K562 (cell line): Measurements from ENCODE around the gene PTBP3. TPM values are rescaled to one million over a fixed set of nuclear protein-coding genes. Genes with fewer than 3 reads are reported as not detected.

Experiments
- ATAC-seq: fragments of 200-7000 bp; cut with Tn5 transposase; 3 replicates; pipeline ENCODE4 v1.9.1; 2020; ENCODE audit warnings: moderate library complexity
- BruUV-seq: library from RNA; stranded (reverse); fragments of 400-500 nt; replicated peaks from 2 replicates; lab custom pipeline; 2021; lab: Mats Ljungman, UMichigan
- CTCF ChIA-PET: fragments of 300-600 bp; formaldehyde crosslinking; extraction: SDS; loops from one replicate; lab custom pipeline; 2021; ENCODE audit warnings: low intra/inter-chr PET ratio; lab: Yijun Ruan, JAX
- POLR2A ChIA-PET: fragments of 300-600, 350-650 bp; sonication (Branson Sonifier 250); formaldehyde crosslinking; extraction: SDS; loops from one replicate; lab custom pipeline; 2021; ENCODE audit warnings: antibody characterized with exemption, inconsistent platforms; lab: Yijun Ruan, JAX
- DNase-seq, 4 experiments: peaks; one replicate each; pipeline versions ENCODE4 v3.0.0 to v3.0.0-alpha.2; 2011 to 2018; ENCODE audit warnings: low spot score in 3 of 4, mixed read lengths in 3 of 4; ENCODE audit errors: extremely low read depth in 1 of 4
- FAIRE-seq: peaks from 2 replicates; lab custom pipeline; 2011; peaks lifted over from hg19 to GRCh38; lab: Jason Lieb, UNC
- H2AFZ ChIP-seq: 2 replicates; pipeline ENCODE4 v1.6.0; 2011; ENCODE audit warnings: low read depth, low read length, control low read depth, inconsistent platforms
- H3K27ac ChIP-seq: fragments of 200-600 bp; 3 replicates; pipeline ENCODE4 v1.8.0; 2011; ENCODE audit warnings: low read depth, mild to moderate bottlenecking, control low read depth, inconsistent platforms, low read length, moderate library complexity, mixed read lengths; ENCODE audit errors: extremely low read depth
- H3K27me3 ChIP-seq, 2 experiments: fragments of 300-600 bp in 1 of 2; 2 replicates in 1 of 2; 3 replicates in 1 of 2; pipeline versions ENCODE4 v1.6.0 to v1.8.0; 2011; ENCODE audit warnings: inconsistent platforms in 2 of 2, low read length in 2 of 2, mild to moderate bottlenecking in 1 of 2, mixed read lengths in 1 of 2, moderate library complexity in 1 of 2; ENCODE audit not compliant: control insufficient read depth in 2 of 2, insufficient read depth in 2 of 2
- H3K36me3 ChIP-seq: fragments of 300-600 bp; 3 replicates; pipeline ENCODE4 v1.8.0; 2011; ENCODE audit warnings: mild to moderate bottlenecking, low read length, inconsistent platforms; ENCODE audit not compliant: control insufficient read depth, insufficient read depth
- H3K4me1 ChIP-seq, 2 experiments: fragments of 200-600 bp in 1 of 2; replicated peaks in 1 of 2; 2 replicates in 1 of 2; 3 replicates in 1 of 2; pipeline versions ENCODE4 v1.5.1 to v1.8.0; 2011; ENCODE audit warnings: inconsistent platforms in 2 of 2, low read length in 2 of 2, mild to moderate bottlenecking in 1 of 2, mixed read lengths in 1 of 2, moderate library complexity in 1 of 2; ENCODE audit not compliant: control insufficient read depth in 2 of 2, insufficient read depth in 2 of 2
- H3K4me2 ChIP-seq: 2 replicates; pipeline ENCODE4 v1.6.1; 2011; ENCODE audit warnings: low read length, control low read depth, inconsistent platforms, mixed read lengths; ENCODE audit not compliant: insufficient read depth
- H3K4me3 ChIP-seq: fragments of 200-600 bp; sonication (generic), shearing (Covaris generic); 2 replicates; pipeline ENCODE4 v1.5.1; 2016; ENCODE audit warnings: control low read depth, inconsistent platforms
- H3K79me2 ChIP-seq: fragments of 200-600 bp; 3 replicates; pipeline ENCODE4 v1.8.0; 2011; ENCODE audit warnings: low read length, inconsistent platforms; ENCODE audit not compliant: control insufficient read depth, insufficient read depth
- H3K9ac ChIP-seq, 2 experiments: 2 replicates each; pipeline versions ENCODE4 v1.6.0 to v1.6.1; 2011; ENCODE audit warnings: low read depth in 2 of 2, low read length in 2 of 2, control low read depth in 1 of 2, inconsistent platforms in 1 of 2, mild to moderate bottlenecking in 1 of 2, mixed read lengths in 1 of 2; ENCODE audit not compliant: insufficient read depth in 1 of 2
- H3K9me1 ChIP-seq: one replicate; pipeline ENCODE4 v1.6.0; 2011; ENCODE audit warnings: inconsistent platforms, mild to moderate bottlenecking, low read length, moderate library complexity; ENCODE audit not compliant: control insufficient read depth, insufficient read depth
- H3K9me3 ChIP-seq: replicated peaks from 2 replicates; pipeline ENCODE4 v1.5.1; 2011; ENCODE audit warnings: low read depth, low read length, inconsistent platforms; ENCODE audit not compliant: control insufficient read depth, insufficient read depth
- H4K20me1 ChIP-seq: replicated peaks from 2 replicates; pipeline ENCODE4 v1.6.1; 2011; ENCODE audit warnings: low read length, inconsistent platforms, mixed read lengths; ENCODE audit not compliant: control insufficient read depth, insufficient read depth
- ATF1 ChIP-seq, 2 experiments: fragments of 450-650 bp in 1 of 2; IDR thresholded peaks; 2 replicates each; pipeline ENCODE4 v1.6.1; 2016; ENCODE audit warnings: missing compliant biosample characterization in 1 of 2, missing genetic modification characterization in 1 of 2
- BACH1 ChIP-seq: fragments of 200-800 bp; sonication (Bioruptor generic); IDR thresholded peaks from 2 replicates; pipeline ENCODE4 v1.6.1; 2016; ENCODE audit warnings: missing genetic modification characterization, missing compliant biosample characterization
- CTBP1 ChIP-seq: fragments of 450-650 bp; IDR thresholded peaks from 2 replicates; pipeline ENCODE4 v1.6.1; 2016; ENCODE audit warnings: borderline replicate concordance
- DIDO1 ChIP-seq: fragments of 450-650 bp; IDR thresholded peaks from 2 replicates; pipeline ENCODE4 v1.6.1; 2016; ENCODE audit warnings: low read depth, missing biosample characterization, missing genetic modification characterization
- E2F3 ChIP-seq: fragments of 250-450 bp; sonication (Bioruptor Pico); IDR thresholded peaks from 2 replicates; pipeline ENCODE4 v1.4.0; 2020; ENCODE audit warnings: mild to moderate bottlenecking
- FOXK1 ChIP-seq: sonication (generic); formaldehyde crosslinking; IDR thresholded peaks from 2 replicates; pipeline ENCODE4 v1.8.0; 2022; ENCODE audit warnings: missing genetic modification reagents, mild to moderate bottlenecking, borderline replicate concordance
- HEY1 ChIP-seq: fragments of 250-450 bp; sonication (Bioruptor Pico); IDR thresholded peaks from 2 replicates; pipeline ENCODE4 v1.5.0; 2020; ENCODE audit warnings: mild to moderate bottlenecking, moderate library complexity, borderline replicate concordance
- HNRNPL ChIP-seq: fragments of 200-400 bp; formaldehyde crosslinking; IDR thresholded peaks from 2 replicates; pipeline ENCODE4 v1.6.1; 2017; ENCODE audit warnings: low read depth, mild to moderate bottlenecking, low read length
- HSF4 ChIP-seq: fragments of 250-450 bp; sonication (Bioruptor Pico); IDR thresholded peaks from 2 replicates; pipeline ENCODE4 v2.1.2; 2022; ENCODE audit warnings: mild to moderate bottlenecking, moderate library complexity, borderline replicate concordance
- MEF2D ChIP-seq: conservative IDR thresholded peaks from 2 replicates; pipeline ENCODE4 v1.6.1; 2016; ENCODE audit warnings: low read depth, missing genetic modification characterization, missing compliant biosample characterization
- RBBP5 ChIP-seq: fragments of 200-600 bp; sonication (generic); IDR thresholded peaks from 2 replicates; pipeline ENCODE4 v1.6.1; 2012; ENCODE audit warnings: borderline replicate concordance, mild to moderate bottlenecking, low read length, control low read depth, inconsistent platforms; ENCODE audit not compliant: insufficient read depth, poor library complexity, severe bottlenecking
- SMARCC2 ChIP-seq: fragments of 450-650 bp; IDR thresholded peaks from 2 replicates; pipeline ENCODE4 v1.6.1; 2017; ENCODE audit warnings: antibody characterized with exemption, moderate library complexity, mild to moderate bottlenecking, low read depth
- ZNF174 ChIP-seq: fragments of 250-450 bp; sonication (Bioruptor Pico); IDR thresholded peaks from 2 replicates; pipeline ENCODE4 v1.4.0; 2020; ENCODE audit warnings: mild to moderate bottlenecking
- ZNF696 ChIP-seq: fragments of 250-450 bp; sonication (Bioruptor Pico); conservative IDR thresholded peaks from 2 replicates; pipeline ENCODE4 v1.4.0; 2020; ENCODE audit warnings: mild to moderate bottlenecking, moderate library complexity
- ZNF780A ChIP-seq: fragments of 250-450 bp; sonication (Bioruptor Pico); IDR thresholded peaks from 2 replicates; pipeline ENCODE4 v1.5.0; 2021; ENCODE audit warnings: mild to moderate bottlenecking
- ZSCAN29 ChIP-seq: fragments of 450-650 bp; IDR thresholded peaks from 2 replicates; pipeline ENCODE4 v1.6.1; 2017
- WGBS: fragments of 100-300 bp; shearing (Covaris generic); methylation state at CpG from one replicate; pipeline ENCODE4 v1.1.6; 2016; ENCODE audit warnings: low coverage, mixed read lengths; ENCODE audit not compliant: insufficient coverage; ENCODE audit errors: missing lambda C conversion rate; 5-methylcytosine and 5-hydroxymethylcytosine counted together
- in situ Hi-C: fragments of 300-500 bp; cut with MboI; formaldehyde crosslinking; loops from 4 replicates; pipeline ENCODE4 v1.15.0; 2018; ENCODE audit warnings: inconsistent platforms, mixed read lengths
- intact Hi-C: fragments of 100-400 bp; cut with micrococcal nuclease; formaldehyde crosslinking; loops from 2 replicates; pipeline ENCODE4 v1.14.2; 2022
- polyA plus RNA-seq, 8 experiments: library from polyadenylated mRNA; depleted of rRNA in 4 of 8; stranded (reverse) in 5 of 8; unstranded in 3 of 8; fragments of >200 nt; fragmentation: Nextera tagmentation in 2 of 8; fragmentation: Illumina TruSeq in 1 of 8; extraction: Ambion mirVana in 2 of 8; extraction: Trizol in 1 of 8; gene quantifications; 2 replicates each; pipeline versions ENCODE4 v1.2.1 to v1.2.3, GENCODE V29; 2011 to 2014; ENCODE audit warnings: inconsistent platforms in 1 of 8, missing spikeins in 1 of 8
- total RNA-seq, 7 experiments: library from RNA; depleted of rRNA in 6 of 7; stranded (reverse); fragments of >200 nt in 6 of 7; fragmentation: Illumina TruSeq in 2 of 7; extraction: Trizol in 2 of 7; gene quantifications; 2 replicates each; pipeline versions ENCODE4 v1.2.1 to v1.2.3, GENCODE V29; 2011 to 2021; ENCODE audit warnings: low replicate concordance in 1 of 7
- TF ChIP-seq, protein P1 (sequence below): fragments of 450-650 bp; IDR thresholded peaks from 2 replicates; pipeline ENCODE4 v1.6.1; 2017; ENCODE audit warnings: antibody characterized with exemption
- TF ChIP-seq, protein P2 (sequence below): sonication (generic); formaldehyde crosslinking; IDR thresholded peaks from 2 replicates; pipeline ENCODE4 v1.9.0; 2022; ENCODE audit warnings: mild to moderate bottlenecking, missing genetic modification reagents
- TF ChIP-seq, protein P3 (sequence below): IDR thresholded peaks from 2 replicates; pipeline ENCODE4 v1.6.1; 2012; ENCODE audit warnings: low read depth, low read length, improper control_type of control experiment, borderline replicate concordance

PTBP3 gene
- total and polyA plus RNA-seq, 9 of the 15 experiments (the other 6 are each of a cell fraction or from before 2014, with no cell fraction given), result 22.4 to 132 (median 68.0) TPM

DNA sequence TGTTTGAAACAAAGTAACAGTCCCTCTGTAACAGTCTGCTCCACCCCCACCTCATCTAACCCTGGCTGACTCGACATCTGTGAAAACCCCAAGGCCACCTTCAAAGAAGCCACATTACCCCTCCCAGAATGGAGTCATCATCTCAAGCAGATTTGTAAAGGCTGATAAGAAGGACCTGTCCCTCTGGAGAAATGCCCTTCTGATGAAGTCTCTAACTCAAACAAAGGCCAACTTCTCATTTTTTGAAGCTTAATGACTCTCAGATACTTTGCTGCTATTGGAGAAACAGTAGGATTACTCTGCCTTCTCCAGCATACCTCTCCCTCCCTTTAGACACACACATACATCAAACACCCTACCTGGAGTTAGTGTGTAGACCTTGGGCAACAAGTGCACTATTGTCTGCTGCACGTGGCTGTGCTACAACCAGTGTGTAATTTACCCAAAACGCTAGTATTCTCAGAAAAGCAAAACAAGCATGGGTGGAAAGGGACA lies 153.0 kb downstream of the PTBP3 start:
- peak overlapping the region; percentile 80 for H3K4me2 ChIP-seq
- no peaks in the 10 kb centered on the region for H3K27me3 ChIP-seq
- in situ Hi-C loops (no loop called here), intact Hi-C loops (loop anchor here (2.0 to 5.0 kb wide), 2 partner anchors 44 to 197 kb away; no protein-coding TSS in a partner anchor)
- peak; percentile 74 for ATAC-seq
- no peaks in the 10 kb centered on the region for H4K20me1 ChIP-seq
- 0% methylated on average over 3 of the region's 3 CpGs for WGBS
- no peaks in the 10 kb centered on the region for H3K36me3 ChIP-seq
- H3K9ac ChIP-seq, result peak overlapping the region; percentile 11 to 73; a peak in 3 of 4 replicates
- CTCF ChIA-PET, result no interaction called here
- peak; percentile 72 to 92 (median 80) for DNase-seq
- H3K9me3 ChIP-seq, result no peaks in the 10 kb centered on the region
- H3K79me2 ChIP-seq, result peaks cover 6% of the 10 kb centered on the region; the same call in 2 of the 3 replicates
- POLR2A ChIA-PET, result interaction anchor here (0.8 to 3.3 kb wide), 4 partner anchors 10 to 152 kb away, joined by 3 to 14 read pairs (median 4); no protein-coding TSS in a partner anchor
- BruUV-seq, result no TSS peak
- peak overlapping the region; percentile 83 for H3K27ac ChIP-seq
- FAIRE-seq, result peak; percentile 79
- H2AFZ ChIP-seq, result peak overlapping the region; percentile 77
- no peak overlapping the region for H3K4me3 ChIP-seq
- H3K9me1 ChIP-seq, result no peaks in the 10 kb centered on the region
- peaks cover 31 to 51% of the 10 kb centered on the region in 2 experiments for H3K4me1 ChIP-seq
- no peak for TF ChIP-seq ZNF696 (CRISPR knock-in tag)
- TF ChIP-seq HEY1, result no peak
- TF ChIP-seq, protein P1, sequence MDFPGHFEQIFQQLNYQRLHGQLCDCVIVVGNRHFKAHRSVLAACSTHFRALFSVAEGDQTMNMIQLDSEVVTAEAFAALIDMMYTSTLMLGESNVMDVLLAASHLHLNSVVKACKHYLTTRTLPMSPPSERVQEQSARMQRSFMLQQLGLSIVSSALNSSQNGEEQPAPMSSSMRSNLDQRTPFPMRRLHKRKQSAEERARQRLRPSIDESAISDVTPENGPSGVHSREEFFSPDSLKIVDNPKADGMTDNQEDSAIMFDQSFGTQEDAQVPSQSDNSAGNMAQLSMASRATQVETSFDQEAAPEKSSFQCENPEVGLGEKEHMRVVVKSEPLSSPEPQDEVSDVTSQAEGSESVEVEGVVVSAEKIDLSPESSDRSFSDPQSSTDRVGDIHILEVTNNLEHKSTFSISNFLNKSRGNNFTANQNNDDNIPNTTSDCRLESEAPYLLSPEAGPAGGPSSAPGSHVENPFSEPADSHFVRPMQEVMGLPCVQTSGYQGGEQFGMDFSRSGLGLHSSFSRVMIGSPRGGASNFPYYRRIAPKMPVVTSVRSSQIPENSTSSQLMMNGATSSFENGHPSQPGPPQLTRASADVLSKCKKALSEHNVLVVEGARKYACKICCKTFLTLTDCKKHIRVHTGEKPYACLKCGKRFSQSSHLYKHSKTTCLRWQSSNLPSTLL, result no peak
- TF ChIP-seq, protein P2, sequence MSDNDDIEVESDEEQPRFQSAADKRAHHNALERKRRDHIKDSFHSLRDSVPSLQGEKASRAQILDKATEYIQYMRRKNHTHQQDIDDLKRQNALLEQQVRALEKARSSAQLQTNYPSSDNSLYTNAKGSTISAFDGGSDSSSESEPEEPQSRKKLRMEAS, result peak; percentile 61; the same call in 1 of the 2 replicates
- no peak for TF ChIP-seq ZSCAN29
- no peak for TF ChIP-seq E2F3 (CRISPR knock-in tag)
- TF ChIP-seq RBBP5, result no peak
- TF ChIP-seq ZNF780A (CRISPR knock-in tag), result no peak
- TF ChIP-seq CTBP1, result peak; percentile 91
- TF ChIP-seq BACH1 (tag), result peak; percentile 66; the same call in 1 of the 2 replicates
- no peak for TF ChIP-seq HNRNPL
- TF ChIP-seq, protein P3, sequence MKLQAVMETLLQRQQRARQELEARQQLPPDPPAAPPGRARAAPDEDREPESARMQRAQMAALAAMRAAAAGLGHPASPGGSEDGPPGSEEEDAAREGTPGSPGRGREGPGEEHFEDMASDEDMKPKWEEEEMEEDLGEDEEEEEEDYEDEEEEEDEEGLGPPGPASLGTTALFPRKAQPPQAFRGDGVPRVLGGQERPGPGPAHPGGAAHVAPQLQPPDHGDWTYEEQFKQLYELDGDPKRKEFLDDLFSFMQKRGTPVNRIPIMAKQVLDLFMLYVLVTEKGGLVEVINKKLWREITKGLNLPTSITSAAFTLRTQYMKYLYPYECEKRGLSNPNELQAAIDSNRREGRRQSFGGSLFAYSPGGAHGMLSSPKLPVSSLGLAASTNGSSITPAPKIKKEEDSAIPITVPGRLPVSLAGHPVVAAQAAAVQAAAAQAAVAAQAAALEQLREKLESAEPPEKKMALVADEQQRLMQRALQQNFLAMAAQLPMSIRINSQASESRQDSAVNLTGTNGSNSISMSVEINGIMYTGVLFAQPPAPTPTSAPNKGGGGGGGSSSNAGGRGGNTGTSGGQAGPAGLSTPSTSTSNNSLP, result no peak
- peak; percentile 22; the same call in 1 of the 2 replicates for TF ChIP-seq DIDO1 (tag)
- TF ChIP-seq SMARCC2, result peak; percentile 54; the same call in 1 of the 2 replicates
- peak; percentile 50; the same call in 1 of the 2 replicates for TF ChIP-seq HSF4 (CRISPR knock-in tag)
- TF ChIP-seq FOXK1, result 0 out of 2 replicates have a peak, but pooled peaks have one; percentile 72
- peak; percentile 55 for TF ChIP-seq MEF2D
- no peak for TF ChIP-seq ZNF174 (CRISPR knock-in tag)
- no peak for TF ChIP-seq ATF1 (CRISPR knock-in tag; IDR thresholded peaks at IDR 0.05)
- TF ChIP-seq ATF1 (tag; IDR thresholded peaks at IDR 0.05), result peak; percentile 33; the same call in 1 of the 2 replicates
